Activated CD4-positive, alpha-beta T cell treated with anti-CD3 and anti-CD28 coated beads for 36 hours (primary cell): ENCODE measurements around the gene TRAF3IP3. TPM values are rescaled to one million over a fixed set of nuclear protein-coding genes. Genes with fewer than 3 reads are reported as not detected.

ENCODE experiments used
- ATAC-seq: fragments of 200-7000 bp; cut with Tn5 transposase; one replicate; pipeline ENCODE4 v1.10.0; 2021; ENCODE audit warnings: mild to moderate bottlenecking, moderate library complexity
- CTCF ChIA-PET: fragments of 350-600 bp; sonication (Branson Sonifier 250); formaldehyde crosslinking; loops from one replicate; lab custom pipeline; 2021; ENCODE audit warnings: antibody characterized with exemption; lab: Charles Lee
- POLR2A ChIA-PET: fragments of 350-600 bp; sonication (Branson Sonifier 250); formaldehyde crosslinking; loops from one replicate; lab custom pipeline; 2021; ENCODE audit warnings: antibody characterized with exemption, inconsistent platforms; lab: Charles Lee
- DNase-seq: peaks from one replicate; pipeline ENCODE4 v3.0.0-alpha.2; 2020
- H3K27ac Mint-ChIP-seq: one replicate; pipeline ENCODE4 v1.8.0; 2021; ENCODE audit warnings: mixed read lengths
- H3K27me3 Mint-ChIP-seq: one replicate; pipeline ENCODE4 v1.8.0; 2021; ENCODE audit warnings: mixed read lengths
- H3K36me3 Mint-ChIP-seq: one replicate; pipeline ENCODE4 v1.8.0; 2021; ENCODE audit warnings: low read depth, mixed read lengths
- H3K4me1 Mint-ChIP-seq: one replicate; pipeline ENCODE4 v1.8.0; 2021; ENCODE audit warnings: mixed read lengths
- H3K4me3 Mint-ChIP-seq: one replicate; pipeline ENCODE4 v1.8.0; 2021; ENCODE audit warnings: mild to moderate bottlenecking, moderate library complexity, mixed read lengths
- H3K9me3 Mint-ChIP-seq: one replicate; pipeline ENCODE4 v1.8.0; 2021; ENCODE audit warnings: low read depth, mixed read lengths
- intact Hi-C, 2 experiments: fragments of 100-400 bp; cut with DNase I in 1 of 2; cut with micrococcal nuclease in 1 of 2; formaldehyde crosslinking; loops; one replicate each; pipeline versions ENCODE4 v1.14.2 to v1.15.1; 2022 to 2024; cut with DNase I, micrococcal nuclease
- total RNA-seq, 2 experiments: library from RNA; stranded (reverse); gene quantifications; one replicate each; pipeline ENCODE4 v1.2.3, GENCODE V29; 2021

TRAF3IP3 gene
- total RNA-seq, 2 experiments from 2014 or later = 136 to 138 TPM

GRCh38 chr1:209825591-209826434 lies 70.0 kb downstream of the TRAF3IP3 start:
- H3K27ac Mint-ChIP-seq = no peak overlapping the region
- H3K36me3 Mint-ChIP-seq = peaks cover 7% of the 10 kb centered on the region
- intact Hi-C loops = loop anchor here in 1 of 2 experiments (2.0 to 5.0 kb wide), 4 partner anchors 73 to 1954 kb away; no protein-coding TSS in a partner anchor
- H3K4me3 Mint-ChIP-seq = no peak overlapping the region
- POLR2A ChIA-PET = no interaction called here
- CTCF ChIA-PET = interaction anchor here (0.8 to 4.7 kb wide), 7 partner anchors 10 to 57 kb away, joined by 3 to 45 read pairs (median 6); no protein-coding TSS in a partner anchor
- peaks cover 12% of the 10 kb centered on the region for H3K27me3 Mint-ChIP-seq
- H3K4me1 Mint-ChIP-seq = peaks cover 37% of the 10 kb centered on the region
- DNase-seq = no peak
- H3K9me3 Mint-ChIP-seq = no peaks in the 10 kb centered on the region
- no peak for ATAC-seq

GRCh38 chr1:209827384-209828262 lies 71.8 kb downstream of the TRAF3IP3 start, which contains the start of gene UTP25:
TSS of gene UTP25 (plus strand) at chr1:209827972. CDS start at chr1:209828064, 92 bp downstream.
- DNase-seq (peak; percentile 96), ATAC-seq (peak; percentile 86)
- Mint-ChIP-seq H3K36me3 (peaks cover 16% of the 10 kb centered on the region), H3K4me3 (peak within 1 kb of the TSS; percentile 87), H3K27me3 (peaks cover 4% of the 10 kb centered on the region), H3K27ac (peak within 1 kb of the TSS; percentile 92), H3K4me1 (peaks cover 45% of the 10 kb centered on the region), H3K9me3 (no peaks in the 10 kb centered on the region)
- intact Hi-C loops = loop anchor here (1.0 to 5.0 kb wide), 9 partner anchors 43 to 1955 kb away; partner anchors contain the start of genes C1orf74 (in 1 of the 2) and TRAF3IP3 (in 1 of the 2)
- POLR2A ChIA-PET = interaction anchor here (0.8 to 1.0 kb wide), 3 partner anchors 12 to 243 kb away, joined by 4 to 6 read pairs (median 4); partner anchors contain the start of gene C1orf74
- CTCF ChIA-PET = interaction anchor here (0.6 to 1.9 kb wide), 21 partner anchors 8 to 1875 kb away, joined by 3 to 11 read pairs (median 3); partner anchors contain the start of genes C1orf74 and TRAF3IP3

- POLR2A ChIA-PET = interaction anchor here (0.6 kb wide), 1 partner anchor 27 kb away, joined by 7 read pairs; no protein-coding TSS in a partner anchor
- DNase-seq (no peak), ATAC-seq (no peak)
- Mint-ChIP-seq H3K27ac (peak overlapping the region; percentile 71), H3K36me3 (peaks cover 33% of the 10 kb centered on the region), H3K9me3 (no peaks in the 10 kb centered on the region), H3K4me1 (peaks cover 48% of the 10 kb centered on the region), H3K4me3 (peak overlapping the region; percentile 87), H3K27me3 (no peaks in the 10 kb centered on the region)
- CTCF ChIA-PET = interaction anchor here (2.0 to 2.2 kb wide), 2 partner anchors 31 to 61 kb away, joined by 5 to 8 read pairs; no protein-coding TSS in a partner anchor
- intact Hi-C loops = loop anchor here (2.0 to 5.0 kb wide), 3 partner anchors 61 to 1957 kb away; no protein-coding TSS in a partner anchor
Measured at GRCh38 chr1:209829716-209830115, 73.9 kb downstream of the TRAF3IP3 start.

GRCh38 chr1:209830722-209831121 lies 74.9 kb downstream of the TRAF3IP3 start:
- CTCF ChIA-PET = interaction anchor here (1.0 to 2.2 kb wide), 4 partner anchors 20 to 62 kb away, joined by 3 to 8 read pairs (median 4); partner anchors contain the start of gene C1orf74
- Mint-ChIP-seq H3K4me3 (no peak overlapping the region), H3K36me3 (peaks cover 40% of the 10 kb centered on the region), H3K9me3 (no peaks in the 10 kb centered on the region), H3K27me3 (no peaks in the 10 kb centered on the region), H3K27ac (peak overlapping the region; percentile 48), H3K4me1 (peaks cover 58% of the 10 kb centered on the region)
- intact Hi-C loops = no loop called here
- no peak for DNase-seq
- ATAC-seq = no peak
- POLR2A ChIA-PET = no interaction called here

- H3K9me3 Mint-ChIP-seq = no peaks in the 10 kb centered on the region
- DNase-seq (no peak), ATAC-seq (no peak)
- H3K27ac Mint-ChIP-seq = no peak overlapping the region
- ChIA-PET POLR2A (no interaction called here), CTCF (interaction anchor here (0.5 to 2.2 kb wide), 5 partner anchors 18 to 1817 kb away, joined by 3 to 8 read pairs (median 3); no protein-coding TSS in a partner anchor)
- intact Hi-C loops = no loop called here
- no peak overlapping the region for H3K4me3 Mint-ChIP-seq
- H3K27me3 Mint-ChIP-seq = no peaks in the 10 kb centered on the region
- H3K36me3 Mint-ChIP-seq = peaks cover 48% of the 10 kb centered on the region
- H3K4me1 Mint-ChIP-seq = peaks cover 67% of the 10 kb centered on the region
Measured at GRCh38 chr1:209831615-209832014, 75.8 kb downstream of the TRAF3IP3 start.

Other genes with a start within 250 kb of the TRAF3IP3 start
- gene CAMK1G, start 172.3 kb upstream of the TRAF3IP3 start, total RNA-seq = under 1 TPM; 0.09 to 0.23 TPM
- gene LAMB3, start 103.6 kb upstream of the TRAF3IP3 start, total RNA-seq = 1 to 10 TPM; 3.1 to 4.2 TPM
- 10 to 100 TPM; 21.9 to 22.8 TPM for gene G0S2, start 80.6 kb upstream of the TRAF3IP3 start, total RNA-seq
- gene HSD11B1, start 51.2 kb upstream of the TRAF3IP3 start, total RNA-seq = 1 to 10 TPM; 4.5 to 5.7 TPM
- gene C1orf74, start 28.5 kb downstream of the TRAF3IP3 start, total RNA-seq = 1 to 10 TPM; 3.7 to 4.3 TPM
- under 1 TPM; 0.11 to 0.14 TPM for gene IRF6, start 50.1 kb downstream of the TRAF3IP3 start, total RNA-seq
- gene UTP25, start 71.9 kb downstream of the TRAF3IP3 start, total RNA-seq = 10 to 100 TPM in 1 of 2 experiments, 1 to 10 TPM in 1; 9.4 to 10.4 TPM
- gene SYT14, start 182.2 kb downstream of the TRAF3IP3 start, total RNA-seq = not detected